ENCODE results near the gene SLC6A5.

The SLC6A5 gene

GRCh38 chr11:20579725-20580124 lies 19.7 kb upstream of the SLC6A5 start (continued):
- TF ChIP-seq, protein P1, sequence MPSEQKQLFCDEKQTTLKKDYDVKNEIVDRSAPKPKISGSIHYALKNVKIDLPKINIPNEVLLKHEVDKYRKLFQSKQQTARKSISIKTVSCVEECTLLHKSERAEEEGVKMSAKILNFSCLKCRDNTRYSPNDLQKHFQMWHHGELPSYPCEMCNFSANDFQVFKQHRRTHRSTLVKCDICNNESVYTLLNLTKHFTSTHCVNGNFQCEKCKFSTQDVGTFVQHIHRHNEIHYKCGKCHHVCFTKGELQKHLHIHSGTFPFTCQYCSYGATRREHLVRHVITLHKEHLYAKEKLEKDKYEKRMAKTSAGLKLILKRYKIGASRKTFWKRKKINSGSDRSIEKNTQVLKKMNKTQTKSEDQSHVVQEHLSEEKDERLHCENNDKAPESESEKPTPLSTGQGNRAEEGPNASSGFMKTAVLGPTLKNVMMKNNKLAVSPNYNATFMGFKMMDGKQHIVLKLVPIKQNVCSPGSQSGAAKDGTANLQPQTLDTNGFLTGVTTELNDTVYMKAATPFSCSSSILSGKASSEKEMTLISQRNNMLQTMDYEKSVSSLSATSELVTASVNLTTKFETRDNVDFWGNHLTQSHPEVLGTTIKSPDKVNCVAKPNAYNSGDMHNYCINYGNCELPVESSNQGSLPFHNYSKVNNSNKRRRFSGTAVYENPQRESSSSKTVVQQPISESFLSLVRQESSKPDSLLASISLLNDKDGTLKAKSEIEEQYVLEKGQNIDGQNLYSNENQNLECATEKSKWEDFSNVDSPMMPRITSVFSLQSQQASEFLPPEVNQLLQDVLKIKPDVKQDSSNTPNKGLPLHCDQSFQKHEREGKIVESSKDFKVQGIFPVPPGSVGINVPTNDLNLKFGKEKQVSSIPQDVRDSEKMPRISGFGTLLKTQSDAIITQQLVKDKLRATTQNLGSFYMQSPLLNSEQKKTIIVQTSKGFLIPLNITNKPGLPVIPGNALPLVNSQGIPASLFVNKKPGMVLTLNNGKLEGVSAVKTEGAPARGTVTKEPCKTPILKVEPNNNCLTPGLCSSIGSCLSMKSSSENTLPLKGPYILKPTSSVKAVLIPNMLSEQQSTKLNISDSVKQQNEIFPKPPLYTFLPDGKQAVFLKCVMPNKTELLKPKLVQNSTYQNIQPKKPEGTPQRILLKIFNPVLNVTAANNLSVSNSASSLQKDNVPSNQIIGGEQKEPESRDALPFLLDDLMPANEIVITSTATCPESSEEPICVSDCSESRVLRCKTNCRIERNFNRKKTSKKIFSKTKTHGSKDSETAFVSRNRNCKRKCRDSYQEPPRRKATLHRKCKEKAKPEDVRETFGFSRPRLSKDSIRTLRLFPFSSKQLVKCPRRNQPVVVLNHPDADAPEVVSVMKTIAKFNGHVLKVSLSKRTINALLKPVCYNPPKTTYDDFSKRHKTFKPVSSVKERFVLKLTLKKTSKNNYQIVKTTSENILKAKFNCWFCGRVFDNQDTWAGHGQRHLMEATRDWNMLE (tag by site-specific recombination; conservative IDR thresholded peaks at IDR 0.05; ENCODE audit: low read depth), result peak; percentile 66; the same call in 1 of the 2 replicates

GRCh38 chr11:20583201-20583600 lies 16.2 kb upstream of the SLC6A5 start:
- CTCF ChIA-PET, result interaction anchor here (0.6 kb wide), 1 partner anchor 245 kb away, joined by 3 read pairs; no protein-coding TSS in a partner anchor
- Histone ChIP-seq H3K27ac (ENCODE audit: extremely low read depth, low read depth, low read length) (no peak overlapping the region), H3K9me3 (ENCODE audit: control insufficient read depth, insufficient read depth, low read depth, low read length) (no peaks in the 10 kb centered on the region), H3K4me1 (ENCODE audit: control insufficient read depth, insufficient read depth, low read length) (no peaks in the 10 kb centered on the region), H3K4me3 (ENCODE audit: low read depth, low read length) (no peak overlapping the region), H3K36me3 (ENCODE audit: control insufficient read depth in 2 of 2, insufficient read depth in 1 of 2, low read length in 2 of 2) (no peaks in the 10 kb centered on the region)
- TF ChIP-seq, protein P2, sequence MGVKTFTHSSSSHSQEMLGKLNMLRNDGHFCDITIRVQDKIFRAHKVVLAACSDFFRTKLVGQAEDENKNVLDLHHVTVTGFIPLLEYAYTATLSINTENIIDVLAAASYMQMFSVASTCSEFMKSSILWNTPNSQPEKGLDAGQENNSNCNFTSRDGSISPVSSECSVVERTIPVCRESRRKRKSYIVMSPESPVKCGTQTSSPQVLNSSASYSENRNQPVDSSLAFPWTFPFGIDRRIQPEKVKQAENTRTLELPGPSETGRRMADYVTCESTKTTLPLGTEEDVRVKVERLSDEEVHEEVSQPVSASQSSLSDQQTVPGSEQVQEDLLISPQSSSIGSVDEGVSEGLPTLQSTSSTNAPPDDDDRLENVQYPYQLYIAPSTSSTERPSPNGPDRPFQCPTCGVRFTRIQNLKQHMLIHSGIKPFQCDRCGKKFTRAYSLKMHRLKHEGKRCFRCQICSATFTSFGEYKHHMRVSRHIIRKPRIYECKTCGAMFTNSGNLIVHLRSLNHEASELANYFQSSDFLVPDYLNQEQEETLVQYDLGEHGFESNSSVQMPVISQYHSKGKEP (tag by site-specific recombination; IDR thresholded peaks at IDR 0.05), result no peak
- TF ChIP-seq ZNF121 (tag by site-specific recombination; IDR thresholded peaks at IDR 0.05) (no peak), ZNF670 (tag by site-specific recombination; IDR thresholded peaks at IDR 0.05; ENCODE audit: low read depth) (no peak), KLF1 (tag by site-specific recombination; IDR thresholded peaks at IDR 0.05) (no peak), ZNF777 (tag by site-specific recombination; IDR thresholded peaks at IDR 0.05; ENCODE audit: borderline replicate concordance) (no peak), ZNF660 (tag by site-specific recombination; IDR thresholded peaks at IDR 0.05) (no peak), ZNF776 (tag by site-specific recombination; IDR thresholded peaks at IDR 0.05; ENCODE audit: borderline replicate concordance) (no peak), ZSCAN5A (tag by site-specific recombination; IDR thresholded peaks at IDR 0.05) (no peak), ZNF157 (tag by site-specific recombination; IDR thresholded peaks at IDR 0.05) (no peak), OVOL3 (tag by site-specific recombination; IDR thresholded peaks at IDR 0.05) (no peak), KLF10 (tag by site-specific recombination; IDR thresholded peaks at IDR 0.05) (no peak)
- TF ChIP-seq, protein P3, sequence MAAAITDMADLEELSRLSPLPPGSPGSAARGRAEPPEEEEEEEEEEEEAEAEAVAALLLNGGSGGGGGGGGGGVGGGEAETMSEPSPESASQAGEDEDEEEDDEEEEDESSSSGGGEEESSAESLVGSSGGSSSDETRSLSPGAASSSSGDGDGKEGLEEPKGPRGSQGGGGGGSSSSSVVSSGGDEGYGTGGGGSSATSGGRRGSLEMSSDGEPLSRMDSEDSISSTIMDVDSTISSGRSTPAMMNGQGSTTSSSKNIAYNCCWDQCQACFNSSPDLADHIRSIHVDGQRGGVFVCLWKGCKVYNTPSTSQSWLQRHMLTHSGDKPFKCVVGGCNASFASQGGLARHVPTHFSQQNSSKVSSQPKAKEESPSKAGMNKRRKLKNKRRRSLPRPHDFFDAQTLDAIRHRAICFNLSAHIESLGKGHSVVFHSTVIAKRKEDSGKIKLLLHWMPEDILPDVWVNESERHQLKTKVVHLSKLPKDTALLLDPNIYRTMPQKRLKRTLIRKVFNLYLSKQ (tag by site-specific recombination; IDR thresholded peaks at IDR 0.05; ENCODE audit: borderline replicate concordance), result no peak
- POLR2A ChIA-PET, result no interaction called here
